PFSK-1 (cell line): ENCODE measurements around the gene RASA3.

ENCODE experiments used
- FOXP2 ChIP-seq: optimal IDR thresholded peaks from 2 replicates; pipeline ENCODE3; 2011; ENCODE audit warnings: borderline replicate concordance, control low read depth, inconsistent platforms; ENCODE audit not compliant: insufficient read depth; ENCODE audit errors: extremely low read length, extremely low read depth
- POLR2AphosphoS5 ChIP-seq: IDR thresholded peaks from 2 replicates; pipeline ENCODE4 v1.6.1; 2012; ENCODE audit warnings: low read depth, mild to moderate bottlenecking, control low read depth, low read length, moderate library complexity
- SIN3A ChIP-seq: IDR thresholded peaks from 2 replicates; pipeline ENCODE4 v1.6.1; 2012; ENCODE audit warnings: mild to moderate bottlenecking, low read length, moderate library complexity, borderline replicate concordance; ENCODE audit not compliant: insufficient read depth
- TAF1 ChIP-seq: IDR thresholded peaks from 2 replicates; pipeline ENCODE4 v1.6.1; 2012; ENCODE audit warnings: low read length, control low read depth, borderline replicate concordance; ENCODE audit not compliant: insufficient read depth
- TF ChIP-seq, protein P1 (sequence below), 2 experiments: IDR thresholded peaks; 2 replicates each; pipeline versions ENCODE4 v1.6.1 to v1.8.0; 2011 to 2012; ENCODE audit warnings: low read depth in 2 of 2, low read length in 2 of 2, control low read depth in 1 of 2, inconsistent platforms in 1 of 2, mild to moderate bottlenecking in 1 of 2, moderate library complexity in 1 of 2; ENCODE audit not compliant: insufficient read depth in 1 of 2

Gene RASA3

DNA sequence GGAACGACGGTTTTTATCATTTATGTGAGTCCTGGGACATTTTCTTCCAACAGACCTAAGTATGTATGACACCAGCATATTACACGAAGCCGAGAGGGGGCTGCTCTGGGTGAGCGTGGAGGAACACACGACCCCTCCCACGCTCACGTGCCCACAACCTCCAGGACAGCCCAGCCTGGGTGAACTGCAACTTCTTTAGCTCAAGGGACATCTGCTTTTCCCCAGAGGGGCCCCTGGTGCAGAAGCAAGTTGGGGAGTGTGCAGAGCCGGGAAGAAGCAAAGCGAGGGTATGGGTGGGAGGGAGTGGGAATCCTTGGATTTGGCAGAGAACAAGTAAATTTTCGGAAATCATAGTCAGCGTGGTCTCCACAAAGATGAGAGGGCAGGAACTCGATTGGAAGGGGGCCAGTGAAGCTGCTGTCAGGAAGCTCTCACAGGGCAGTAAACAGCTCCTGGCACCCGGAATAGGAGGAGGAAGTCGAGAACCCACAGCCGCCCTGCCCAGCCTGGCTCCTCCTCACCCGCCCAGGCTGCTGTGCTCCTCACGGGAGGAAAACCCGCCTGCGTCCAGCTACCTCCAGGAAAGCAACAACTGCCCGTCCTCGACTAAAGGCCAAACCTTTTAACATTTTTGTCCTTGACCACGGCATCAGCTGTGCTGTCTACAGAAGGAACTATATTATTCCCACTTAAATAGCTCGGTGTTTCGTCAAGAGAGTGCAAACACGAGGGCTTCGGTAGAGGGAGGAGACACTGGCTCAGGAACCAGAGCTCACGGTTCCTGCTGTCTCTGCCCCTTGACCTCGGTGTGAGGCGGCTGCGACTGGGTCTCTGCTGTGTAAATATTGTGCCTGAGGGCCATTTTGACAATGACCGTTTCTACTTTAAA is 29.5 kb upstream of the RASA3 start:
- TF ChIP-seq TAF1: no peak
- peak; percentile 67 for TF ChIP-seq FOXP2

DNA sequence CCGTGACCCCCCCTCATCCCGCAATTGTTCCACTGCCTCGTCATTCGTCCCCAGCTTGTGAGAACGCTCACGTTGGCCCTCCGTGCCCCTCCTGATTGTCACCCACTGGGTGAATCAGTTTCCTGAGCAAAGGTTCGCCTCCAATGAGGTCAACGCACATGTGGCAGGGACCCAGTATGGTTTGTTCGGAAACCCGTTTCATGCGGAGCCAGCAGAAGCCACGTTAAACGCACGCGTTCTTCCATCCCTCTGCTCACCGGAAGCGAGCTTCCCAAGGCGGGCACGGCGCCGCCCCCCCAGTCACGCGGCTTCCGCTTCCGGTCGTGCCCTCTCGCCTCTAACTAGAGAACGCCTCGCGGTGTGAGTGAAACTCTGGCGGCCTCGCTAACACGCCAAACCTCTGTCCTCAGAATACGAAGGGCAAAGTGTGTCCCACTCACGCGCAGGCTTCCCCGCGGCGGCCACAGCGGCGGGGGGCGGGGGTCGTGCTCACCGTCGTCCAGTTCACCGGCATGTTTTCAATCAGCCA is 28.7 kb upstream of the RASA3 start:
- no peak for TF ChIP-seq FOXP2
- TF ChIP-seq POLR2AphosphoS5: no peak

DNA sequence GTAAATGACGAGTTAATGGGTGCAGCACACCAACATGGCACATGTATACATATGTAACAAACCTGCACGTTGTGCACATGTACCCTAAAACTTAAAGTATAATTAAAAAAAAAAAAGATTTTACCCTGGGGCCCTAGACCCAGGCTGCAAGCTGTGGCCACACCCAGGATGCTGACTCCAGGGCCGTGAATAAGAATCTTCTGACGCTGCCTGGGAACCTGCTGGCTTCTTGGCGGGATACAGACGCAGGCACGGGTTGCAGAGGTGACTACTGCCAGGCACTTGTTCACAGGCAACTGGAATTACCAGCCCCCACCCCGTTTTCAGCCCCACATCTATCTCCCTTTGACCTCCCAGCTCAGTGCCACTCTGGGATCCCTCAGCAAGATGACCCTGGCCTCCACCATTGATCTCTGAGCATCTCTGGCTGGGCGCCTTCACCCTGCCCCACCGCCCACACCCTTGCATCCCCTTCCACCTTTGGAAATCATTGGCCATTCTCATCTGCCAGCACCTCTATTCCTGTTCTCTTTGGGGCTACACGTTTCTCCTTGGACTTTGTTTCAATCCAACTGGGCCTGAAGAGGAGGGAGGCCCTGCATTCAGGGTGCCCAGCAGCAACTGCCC is 25.6 kb upstream of the RASA3 start:
- TF ChIP-seq FOXP2: no peak
- TF ChIP-seq, protein P1, sequence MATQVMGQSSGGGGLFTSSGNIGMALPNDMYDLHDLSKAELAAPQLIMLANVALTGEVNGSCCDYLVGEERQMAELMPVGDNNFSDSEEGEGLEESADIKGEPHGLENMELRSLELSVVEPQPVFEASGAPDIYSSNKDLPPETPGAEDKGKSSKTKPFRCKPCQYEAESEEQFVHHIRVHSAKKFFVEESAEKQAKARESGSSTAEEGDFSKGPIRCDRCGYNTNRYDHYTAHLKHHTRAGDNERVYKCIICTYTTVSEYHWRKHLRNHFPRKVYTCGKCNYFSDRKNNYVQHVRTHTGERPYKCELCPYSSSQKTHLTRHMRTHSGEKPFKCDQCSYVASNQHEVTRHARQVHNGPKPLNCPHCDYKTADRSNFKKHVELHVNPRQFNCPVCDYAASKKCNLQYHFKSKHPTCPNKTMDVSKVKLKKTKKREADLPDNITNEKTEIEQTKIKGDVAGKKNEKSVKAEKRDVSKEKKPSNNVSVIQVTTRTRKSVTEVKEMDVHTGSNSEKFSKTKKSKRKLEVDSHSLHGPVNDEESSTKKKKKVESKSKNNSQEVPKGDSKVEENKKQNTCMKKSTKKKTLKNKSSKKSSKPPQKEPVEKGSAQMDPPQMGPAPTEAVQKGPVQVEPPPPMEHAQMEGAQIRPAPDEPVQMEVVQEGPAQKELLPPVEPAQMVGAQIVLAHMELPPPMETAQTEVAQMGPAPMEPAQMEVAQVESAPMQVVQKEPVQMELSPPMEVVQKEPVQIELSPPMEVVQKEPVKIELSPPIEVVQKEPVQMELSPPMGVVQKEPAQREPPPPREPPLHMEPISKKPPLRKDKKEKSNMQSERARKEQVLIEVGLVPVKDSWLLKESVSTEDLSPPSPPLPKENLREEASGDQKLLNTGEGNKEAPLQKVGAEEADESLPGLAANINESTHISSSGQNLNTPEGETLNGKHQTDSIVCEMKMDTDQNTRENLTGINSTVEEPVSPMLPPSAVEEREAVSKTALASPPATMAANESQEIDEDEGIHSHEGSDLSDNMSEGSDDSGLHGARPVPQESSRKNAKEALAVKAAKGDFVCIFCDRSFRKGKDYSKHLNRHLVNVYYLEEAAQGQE (IDR thresholded peaks at IDR 0.05; ENCODE audit: insufficient read depth in 1 of 2, low read depth in 2 of 2, low read length in 2 of 2): no peak
- no peak for TF ChIP-seq POLR2AphosphoS5

DNA sequence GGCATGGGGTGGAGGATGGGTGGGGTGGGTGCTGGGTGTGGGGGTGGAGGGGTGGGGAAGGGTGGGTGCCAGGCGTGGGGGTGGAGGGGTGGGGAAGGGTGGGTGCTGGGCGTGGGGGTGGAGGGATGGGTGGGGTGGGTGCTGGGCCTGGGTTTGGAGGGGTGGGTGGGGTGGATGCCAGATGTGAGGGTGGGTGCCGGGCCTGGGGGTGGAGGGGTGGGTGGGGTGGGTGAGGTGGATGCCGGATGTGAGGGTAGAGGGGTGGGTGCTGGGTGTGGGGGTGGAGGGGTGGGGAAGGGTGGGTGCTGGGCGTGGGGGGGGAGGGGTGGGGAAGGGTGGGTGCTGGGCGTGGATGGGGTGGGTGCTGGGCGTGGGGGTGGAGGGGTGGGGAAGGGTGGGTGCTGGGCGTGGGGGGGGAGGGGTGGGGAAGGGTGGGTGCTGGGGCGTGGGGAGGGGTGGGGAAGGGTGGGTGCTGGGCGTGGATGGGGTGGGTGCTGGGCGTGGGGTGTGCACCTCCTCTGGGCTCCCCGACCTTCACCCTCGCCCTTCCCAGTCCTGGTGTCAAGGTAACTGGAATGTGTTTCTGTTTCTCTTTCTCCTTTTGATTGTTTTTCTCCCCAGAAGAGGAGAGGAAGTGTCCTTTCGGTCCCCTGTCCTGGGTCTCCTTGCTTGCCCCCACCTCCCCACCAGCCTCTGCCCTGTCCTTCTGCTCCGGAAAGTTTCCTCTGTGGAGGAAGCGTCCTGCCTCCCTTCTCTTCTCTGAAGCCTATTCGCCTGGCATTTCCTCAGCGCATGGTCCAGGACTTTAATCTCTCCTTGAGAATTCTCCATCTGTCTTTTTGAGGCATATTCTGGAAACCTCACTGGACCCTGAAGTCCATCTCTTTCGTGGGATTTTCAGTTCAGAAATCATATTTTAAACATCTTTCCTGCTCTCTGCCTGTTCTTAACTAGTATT is 23.8 kb upstream of the RASA3 start:
- TF ChIP-seq SIN3A (no peak), FOXP2 (no peak), TAF1 (no peak)
- TF ChIP-seq, protein P1 (IDR thresholded peaks at IDR 0.05; ENCODE audit: insufficient read depth in 1 of 2, low read depth in 2 of 2, low read length in 2 of 2): no peak

DNA sequence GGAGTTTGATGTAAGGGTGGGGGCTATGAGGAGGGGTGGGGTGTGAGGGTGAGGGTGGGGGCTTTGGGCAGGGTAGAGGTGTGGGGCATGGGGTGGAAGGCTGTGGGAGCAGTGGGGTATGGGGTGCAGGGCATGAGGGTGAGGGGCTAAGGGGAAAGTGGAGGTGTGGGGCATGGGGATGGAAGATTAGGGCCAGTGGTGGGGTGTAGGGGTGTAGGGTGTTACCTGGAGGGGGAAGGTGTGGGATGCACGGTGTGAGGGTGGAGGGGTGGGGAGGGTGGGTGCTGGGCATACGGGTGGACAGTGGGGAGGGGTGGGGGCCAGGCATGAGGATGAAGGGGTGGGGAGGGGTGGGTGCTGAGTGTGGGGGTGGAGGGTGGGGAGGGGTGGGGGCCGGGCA is 22.9 kb upstream of the RASA3 start:
- TF ChIP-seq, protein P1 (IDR thresholded peaks at IDR 0.05; ENCODE audit: insufficient read depth in 1 of 2, low read depth in 2 of 2, low read length in 2 of 2): no peak
- no peak for TF ChIP-seq TAF1
- TF ChIP-seq POLR2AphosphoS5: no peak
- TF ChIP-seq FOXP2: no peak
- TF ChIP-seq SIN3A: no peak
